Activated T-helper 17 cell treated with anti-CD3 and anti-CD28 coated beads, Interleukin-2, amount 50 U/mL, for 72 hours (primary cell): ENCODE data around the gene WDFY4. TPM values are rescaled to one million over a fixed set of nuclear protein-coding genes. Genes with fewer than 3 reads are reported as not detected.

Experiments
- ATAC-seq: fragments of 150-1000 bp; cut with Tn5 transposase; replicated peaks from 2 replicates; pipeline ENCODE4 v1.10.0; 2021; ENCODE audit warnings: mild to moderate bottlenecking, moderate library complexity
- H3K27ac Mint-ChIP-seq: one replicate; pipeline ENCODE4 v1.8.0; 2022; ENCODE audit warnings: mixed read lengths
- H3K27me3 Mint-ChIP-seq: one replicate; pipeline ENCODE4 v1.8.0; 2022; ENCODE audit warnings: mixed read lengths
- H3K36me3 Mint-ChIP-seq: one replicate; pipeline ENCODE4 v1.8.0; 2022; ENCODE audit warnings: low read depth, mild to moderate bottlenecking, mixed read lengths
- H3K4me1 Mint-ChIP-seq: one replicate; pipeline ENCODE4 v1.8.0; 2022; ENCODE audit warnings: mixed read lengths
- H3K4me3 Mint-ChIP-seq: one replicate; pipeline ENCODE4 v1.8.0; 2022; ENCODE audit warnings: mild to moderate bottlenecking, mixed read lengths
- H3K9me3 Mint-ChIP-seq: one replicate; pipeline ENCODE4 v1.8.0; 2022; ENCODE audit warnings: mixed read lengths
- total RNA-seq, 2 donors: library from RNA; stranded (reverse); gene quantifications; one replicate each; pipeline ENCODE4 v1.2.3, GENCODE V29; 2022

Gene WDFY4
- total RNA-seq, 2 donors from 2014 or later: 0.35 to 0.90 TPM

DNA sequence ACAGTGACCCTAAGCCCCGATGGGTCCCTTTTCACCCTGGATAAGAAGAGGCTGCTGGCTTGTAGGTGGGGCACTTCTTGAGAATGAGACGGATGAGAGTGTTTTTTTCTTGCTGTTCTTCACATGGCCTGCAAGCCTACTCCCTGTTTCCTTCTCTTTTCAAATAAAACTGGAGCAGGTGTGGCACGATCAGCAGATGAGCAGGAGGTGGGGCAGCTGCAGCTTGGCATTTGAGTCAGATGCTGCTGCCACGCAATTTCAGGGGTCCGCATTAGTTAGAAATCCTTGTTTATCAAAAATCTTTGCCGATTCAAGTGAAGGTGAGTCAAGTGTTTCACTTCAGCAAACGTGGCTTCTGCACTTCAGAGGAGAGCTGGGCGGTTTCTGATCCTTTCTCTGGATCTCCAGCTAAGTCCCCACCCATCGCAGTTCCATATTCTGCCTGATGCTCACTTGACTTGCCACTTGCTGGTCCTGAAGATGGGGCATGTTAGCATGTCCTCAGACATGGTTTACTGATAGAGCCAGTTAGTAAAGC lies 20.8 kb downstream of the WDFY4 start:
- no peak overlapping the region for H3K4me3 Mint-ChIP-seq
- no peaks in the 10 kb centered on the region for H3K36me3 Mint-ChIP-seq
- no peaks in the 10 kb centered on the region for H3K9me3 Mint-ChIP-seq
- H3K4me1 Mint-ChIP-seq: no peaks in the 10 kb centered on the region
- ATAC-seq: no peak
- H3K27me3 Mint-ChIP-seq: peaks cover 18% of the 10 kb centered on the region
- H3K27ac Mint-ChIP-seq: no peak overlapping the region

DNA sequence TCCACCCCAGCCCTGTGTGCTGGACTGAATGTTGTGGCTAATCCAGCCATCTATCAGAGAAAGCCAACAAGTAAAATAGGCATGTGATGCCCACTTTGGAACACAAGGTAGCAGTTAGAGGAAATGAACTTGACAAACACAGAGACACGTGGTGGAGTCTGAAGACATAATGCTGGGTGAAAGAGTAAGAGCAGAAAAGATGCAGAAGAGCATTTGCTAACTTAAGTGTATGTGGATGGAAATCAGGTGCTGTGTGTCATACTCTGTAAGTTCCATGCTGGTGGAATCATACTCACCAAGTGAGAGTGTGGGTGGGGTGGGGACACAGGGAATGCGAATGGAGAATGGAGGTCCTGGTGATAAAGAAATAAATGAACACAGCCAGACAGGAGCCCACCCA lies 22.8 kb downstream of the WDFY4 start:
- no peak overlapping the region for H3K4me3 Mint-ChIP-seq

GRCh38 chr10:48708144-48708543 lies 23.5 kb downstream of the WDFY4 start:
- H3K4me1 Mint-ChIP-seq: no peaks in the 10 kb centered on the region
- no peaks in the 10 kb centered on the region for H3K9me3 Mint-ChIP-seq
- peaks cover 16% of the 10 kb centered on the region for H3K27me3 Mint-ChIP-seq
- no peak overlapping the region for H3K4me3 Mint-ChIP-seq
- H3K27ac Mint-ChIP-seq: no peak overlapping the region
- no peaks in the 10 kb centered on the region for H3K36me3 Mint-ChIP-seq
- no peak for ATAC-seq

More for the DNA sequence above, 22.8 kb downstream of the WDFY4 start:
- peaks cover 15% of the 10 kb centered on the region for H3K27me3 Mint-ChIP-seq
- no peak for ATAC-seq
- H3K9me3 Mint-ChIP-seq: no peaks in the 10 kb centered on the region
- no peak overlapping the region for H3K27ac Mint-ChIP-seq
- H3K36me3 Mint-ChIP-seq: no peaks in the 10 kb centered on the region
- H3K4me1 Mint-ChIP-seq: no peaks in the 10 kb centered on the region

- H3K4me3 Mint-ChIP-seq: no peak overlapping the region
- no peaks in the 10 kb centered on the region for H3K36me3 Mint-ChIP-seq
- no peak overlapping the region for H3K27ac Mint-ChIP-seq
- H3K9me3 Mint-ChIP-seq: peaks cover 5% of the 10 kb centered on the region
- H3K27me3 Mint-ChIP-seq: peaks cover 20% of the 10 kb centered on the region
- H3K4me1 Mint-ChIP-seq: no peaks in the 10 kb centered on the region
- no peak for ATAC-seq
Observed at GRCh38 chr10:48710647-48711275, 26.1 kb downstream of the WDFY4 start.

- Mint-ChIP-seq H3K36me3 (no peaks in the 10 kb centered on the region), H3K9me3 (peaks cover 5% of the 10 kb centered on the region), H3K27me3 (peaks cover 17% of the 10 kb centered on the region), H3K27ac (no peak overlapping the region), H3K4me1 (no peaks in the 10 kb centered on the region), H3K4me3 (no peak overlapping the region)
- no peak for ATAC-seq
Observed at GRCh38 chr10:48711830-48712229, 27.2 kb downstream of the WDFY4 start.

DNA sequence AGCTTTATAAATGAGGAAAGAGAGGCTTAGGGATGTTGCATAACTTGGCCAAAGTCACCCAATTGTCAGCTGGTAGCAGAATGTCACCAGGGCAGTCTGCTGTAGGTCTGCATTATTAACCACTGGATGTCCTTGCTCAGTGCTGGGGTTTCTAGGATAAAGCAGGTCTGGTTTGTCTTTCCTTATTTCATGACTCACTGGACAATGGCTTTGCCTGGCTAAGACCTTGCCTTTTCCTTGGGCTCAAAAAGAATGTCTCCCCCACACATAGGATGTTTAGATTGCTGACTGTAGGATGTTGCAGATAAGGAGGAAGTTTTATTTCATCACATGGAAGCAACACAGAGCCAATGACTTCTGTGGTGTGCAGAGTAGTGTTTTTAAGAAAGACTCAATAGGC lies 29.4 kb downstream of the WDFY4 start:
- H3K27me3 Mint-ChIP-seq: peaks cover 8% of the 10 kb centered on the region
- no peak overlapping the region for H3K4me3 Mint-ChIP-seq
- ATAC-seq: no peak

DNA sequence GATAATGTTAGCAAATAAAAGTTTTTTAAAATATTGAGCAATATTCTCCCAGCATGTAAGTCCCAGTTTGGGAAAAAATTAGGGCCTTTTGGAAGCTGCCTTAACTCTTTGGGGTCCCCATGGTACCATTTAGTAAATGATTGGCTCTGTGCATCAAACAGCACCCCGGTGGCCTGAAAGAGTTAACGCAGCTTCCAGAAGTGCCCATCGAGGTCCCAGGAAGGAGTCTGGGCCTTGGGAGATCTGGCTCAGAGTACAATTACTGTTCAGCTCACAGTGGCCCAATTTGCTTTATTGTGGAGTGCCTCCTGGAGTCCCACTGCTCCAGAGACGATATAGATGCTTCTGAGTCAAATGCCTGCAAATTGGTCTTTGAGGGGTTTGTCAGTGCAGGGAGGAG lies 31.7 kb downstream of the WDFY4 start:
- Mint-ChIP-seq H3K4me3 (no peak overlapping the region), H3K27ac (no peak overlapping the region), H3K4me1 (no peaks in the 10 kb centered on the region), H3K9me3 (peaks cover 5% of the 10 kb centered on the region), H3K36me3 (no peaks in the 10 kb centered on the region), H3K27me3 (peaks cover 13% of the 10 kb centered on the region)
- ATAC-seq: no peak

More for the DNA sequence above, 29.4 kb downstream of the WDFY4 start:
- Mint-ChIP-seq H3K9me3 (peaks cover 5% of the 10 kb centered on the region), H3K4me1 (no peaks in the 10 kb centered on the region), H3K27ac (no peak overlapping the region), H3K36me3 (no peaks in the 10 kb centered on the region)

DNA sequence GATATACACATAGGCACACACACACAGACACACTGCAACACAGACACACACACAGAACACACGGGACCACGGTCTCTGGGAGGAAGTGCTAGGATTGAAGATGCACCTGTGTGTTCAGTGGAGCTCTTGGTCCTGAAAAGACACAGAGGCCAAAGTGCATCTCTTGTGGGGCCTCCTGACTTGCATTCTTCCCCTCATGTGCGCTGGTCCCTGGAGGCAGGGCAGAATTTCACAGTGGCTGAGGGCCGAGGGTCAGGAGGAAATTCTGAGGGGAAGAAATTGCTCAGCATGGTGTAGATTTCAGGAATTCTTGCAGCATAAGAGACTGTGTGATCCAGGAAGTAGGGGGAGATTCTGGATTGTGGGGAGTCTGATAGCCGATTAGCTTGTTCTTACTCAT lies 35.9 kb downstream of the WDFY4 start:
- ATAC-seq: no peak
- Mint-ChIP-seq H3K9me3 (no peaks in the 10 kb centered on the region), H3K4me1 (no peaks in the 10 kb centered on the region)

GRCh38 chr10:48722153-48723145 lies 37.8 kb downstream of the WDFY4 start:
- H3K4me1 Mint-ChIP-seq: no peaks in the 10 kb centered on the region

More for the DNA sequence above, 35.9 kb downstream of the WDFY4 start:
- Mint-ChIP-seq H3K27me3 (peaks cover 5% of the 10 kb centered on the region), H3K36me3 (no peaks in the 10 kb centered on the region), H3K4me3 (no peak overlapping the region), H3K27ac (no peak overlapping the region)

DNA sequence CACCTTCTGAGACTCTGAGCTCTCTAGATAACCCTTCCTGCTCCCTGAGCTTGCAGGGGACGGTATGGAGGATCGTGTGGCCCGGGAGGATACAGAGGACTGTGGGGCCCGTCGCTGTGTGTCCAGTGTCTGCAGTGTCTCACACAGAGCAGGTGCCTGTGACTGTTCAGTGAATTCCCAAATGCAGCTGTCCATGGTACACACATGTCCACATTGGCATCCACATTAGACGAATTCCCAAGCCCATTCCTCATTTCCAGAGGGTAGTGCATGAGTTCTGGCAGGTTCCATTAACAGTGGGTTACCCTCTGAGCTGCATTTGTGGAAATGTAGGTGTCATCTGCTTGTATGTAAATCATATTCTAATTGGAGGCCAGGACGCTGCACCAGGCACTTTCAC lies 39.5 kb downstream of the WDFY4 start:
- no peak overlapping the region for H3K4me3 Mint-ChIP-seq
- no peak overlapping the region for H3K27ac Mint-ChIP-seq
- H3K9me3 Mint-ChIP-seq: no peaks in the 10 kb centered on the region
- H3K36me3 Mint-ChIP-seq: no peaks in the 10 kb centered on the region
- no peak for ATAC-seq
- peaks cover 5% of the 10 kb centered on the region for H3K27me3 Mint-ChIP-seq
- H3K4me1 Mint-ChIP-seq: no peaks in the 10 kb centered on the region

More at GRCh38 chr10:48722153-48723145, 37.8 kb downstream of the WDFY4 start:
- Mint-ChIP-seq H3K27me3 (peaks cover 5% of the 10 kb centered on the region), H3K27ac (no peak overlapping the region), H3K9me3 (no peaks in the 10 kb centered on the region), H3K36me3 (no peaks in the 10 kb centered on the region), H3K4me3 (no peak overlapping the region)
- no peak for ATAC-seq

DNA sequence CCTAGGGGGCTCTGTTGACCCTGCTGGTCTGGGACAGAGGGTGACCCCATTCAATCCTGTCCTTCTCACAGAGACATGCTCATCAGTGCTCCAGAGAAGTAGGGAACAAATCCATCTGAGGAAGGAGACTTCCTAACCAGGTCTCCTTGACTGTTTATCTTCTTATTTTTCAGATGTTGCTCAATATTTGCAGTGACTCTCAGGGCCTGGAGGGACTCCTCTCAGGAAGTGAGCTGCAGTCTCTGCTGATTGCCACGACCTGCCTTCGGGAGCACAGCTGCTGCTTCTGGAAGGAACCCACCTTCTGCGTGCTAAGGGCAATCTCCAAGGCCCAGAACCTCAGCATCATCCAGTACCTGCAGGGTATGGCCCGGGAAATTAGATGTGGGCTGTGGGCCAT lies 41.0 kb downstream of the WDFY4 start:
- H3K27me3 Mint-ChIP-seq: peaks cover 3% of the 10 kb centered on the region
- no peak for ATAC-seq
- no peak overlapping the region for H3K4me3 Mint-ChIP-seq
- no peaks in the 10 kb centered on the region for H3K36me3 Mint-ChIP-seq
- no peak overlapping the region for H3K27ac Mint-ChIP-seq
- no peaks in the 10 kb centered on the region for H3K9me3 Mint-ChIP-seq
- no peaks in the 10 kb centered on the region for H3K4me1 Mint-ChIP-seq

DNA sequence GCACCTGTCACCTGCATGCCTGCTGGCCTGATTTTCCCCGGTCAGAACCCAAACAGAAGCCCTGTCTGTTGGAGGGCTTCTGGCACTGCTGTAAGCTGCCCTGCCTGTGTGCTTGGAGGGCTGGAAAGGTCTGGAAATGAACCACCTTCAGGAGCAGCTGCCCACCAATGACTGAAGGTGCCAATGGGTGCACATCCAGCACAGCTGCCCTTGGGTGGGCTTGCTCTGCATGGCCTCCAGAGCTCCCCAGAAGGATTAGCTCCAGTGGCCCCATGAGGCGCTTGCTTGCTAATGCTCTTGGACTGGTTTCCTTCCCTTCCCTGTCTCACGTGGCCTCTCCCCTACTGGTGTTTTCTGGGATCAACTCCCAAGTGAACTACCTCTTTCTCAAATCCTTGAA lies 43.2 kb downstream of the WDFY4 start:
- ATAC-seq: no peak
- Mint-ChIP-seq H3K4me3 (no peak overlapping the region), H3K4me1 (no peaks in the 10 kb centered on the region), H3K27ac (no peak overlapping the region), H3K9me3 (no peaks in the 10 kb centered on the region), H3K27me3 (peaks cover 7% of the 10 kb centered on the region), H3K36me3 (no peaks in the 10 kb centered on the region)

DNA sequence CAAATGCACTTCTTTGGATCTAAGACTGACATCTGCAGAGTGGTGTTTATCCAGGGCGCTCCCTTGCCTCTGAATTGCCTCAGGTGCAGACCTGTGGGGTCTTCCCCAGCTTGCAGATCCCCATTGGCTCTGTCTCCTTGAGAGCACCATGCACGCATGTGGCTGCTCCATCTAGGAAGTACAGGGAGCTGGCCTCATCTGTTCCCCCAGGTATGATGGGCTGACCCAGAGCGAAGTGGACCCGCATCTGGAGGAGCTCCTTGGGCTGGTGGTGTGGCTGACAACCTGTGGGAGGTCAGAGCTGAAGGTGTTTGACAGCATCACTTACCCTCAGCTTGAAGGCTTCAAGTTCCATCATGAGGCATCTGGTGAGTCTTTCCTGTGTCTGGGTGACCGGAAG lies 44.5 kb downstream of the WDFY4 start:
- H3K36me3 Mint-ChIP-seq: no peaks in the 10 kb centered on the region
- no peak for ATAC-seq
- H3K9me3 Mint-ChIP-seq: no peaks in the 10 kb centered on the region
- no peak overlapping the region for H3K4me3 Mint-ChIP-seq
- peaks cover 7% of the 10 kb centered on the region for H3K27me3 Mint-ChIP-seq
- H3K27ac Mint-ChIP-seq: no peak overlapping the region
- H3K4me1 Mint-ChIP-seq: no peaks in the 10 kb centered on the region

- no peaks in the 10 kb centered on the region for H3K36me3 Mint-ChIP-seq
- H3K9me3 Mint-ChIP-seq: no peaks in the 10 kb centered on the region
- H3K27me3 Mint-ChIP-seq: peaks cover 7% of the 10 kb centered on the region
- no peak for ATAC-seq
- no peak overlapping the region for H3K27ac Mint-ChIP-seq
- H3K4me1 Mint-ChIP-seq: no peaks in the 10 kb centered on the region
- H3K4me3 Mint-ChIP-seq: no peak overlapping the region
Observed at GRCh38 chr10:48729941-48730457, 45.3 kb downstream of the WDFY4 start.
